ENCODE data around the gene CYB561D1.
"Not testable (repeated sequence)": the region's sequence is repeated elsewhere in the genome, so short reads cannot be mapped to it uniquely, and the experiment has no call there.

DNA sequence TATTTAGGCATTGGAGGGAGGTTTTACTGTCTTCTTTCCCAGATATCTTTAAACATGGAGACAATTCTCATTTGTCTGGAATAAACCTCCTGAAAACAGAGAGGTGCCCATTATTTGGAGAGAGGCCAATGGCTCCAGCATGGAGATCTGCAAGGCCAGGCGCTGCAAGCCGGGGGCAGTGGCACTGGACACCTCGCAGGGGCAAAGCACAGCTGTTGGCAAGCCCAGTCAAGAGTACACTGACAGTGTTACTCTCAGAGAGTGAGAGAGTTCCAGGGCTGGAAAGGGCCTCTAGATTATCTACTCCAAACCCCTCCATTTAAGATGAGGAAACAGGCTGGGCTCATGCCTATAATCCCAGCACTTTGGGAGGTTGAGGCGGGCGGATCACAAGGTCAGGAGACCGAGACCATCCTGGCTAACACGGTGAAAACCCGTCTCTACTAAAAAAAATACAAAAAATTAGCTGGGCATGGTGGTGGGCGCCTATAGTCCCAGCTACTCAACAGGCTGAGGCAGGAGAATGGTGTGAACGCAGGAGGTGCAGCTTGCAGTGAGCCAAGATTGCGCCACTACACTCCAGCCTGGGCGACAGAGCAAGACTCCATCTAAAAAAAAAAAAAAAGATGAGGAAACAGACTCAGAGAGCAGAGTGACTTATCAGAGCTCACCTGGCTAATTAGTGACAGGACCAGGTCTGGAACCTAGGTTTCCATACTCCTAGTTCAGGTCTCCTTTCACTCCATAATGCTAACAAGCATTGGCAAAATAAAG is 20.4 kb upstream of the CYB561D1 start:
- TF ChIP-seq POLR2AphosphoS5 (IDR thresholded peaks at IDR 0.05; ENCODE audit: low read depth, low read length); CHD1 (IDR thresholded peaks at IDR 0.05; ENCODE audit: low read depth, low read length); SRF (IDR thresholded peaks at IDR 0.05; ENCODE audit: low read depth, low read length); JUND (IDR thresholded peaks at IDR 0.05; ENCODE audit: low read length); SIN3A (conservative IDR thresholded peaks at IDR 0.05 in 1 of 2, IDR thresholded peaks at IDR 0.05 in 1 of 2; ENCODE audit: low read depth in 1 of 2, low read length in 2 of 2); RFX5 (IDR thresholded peaks at IDR 0.05; ENCODE audit: borderline replicate concordance, low read depth, low read length); EP300 (IDR thresholded peaks at IDR 0.05; ENCODE audit: borderline replicate concordance in 1 of 2, low read depth in 2 of 2, low read length in 2 of 2): not testable (repeated sequence)
- TF ChIP-seq, protein P1, sequence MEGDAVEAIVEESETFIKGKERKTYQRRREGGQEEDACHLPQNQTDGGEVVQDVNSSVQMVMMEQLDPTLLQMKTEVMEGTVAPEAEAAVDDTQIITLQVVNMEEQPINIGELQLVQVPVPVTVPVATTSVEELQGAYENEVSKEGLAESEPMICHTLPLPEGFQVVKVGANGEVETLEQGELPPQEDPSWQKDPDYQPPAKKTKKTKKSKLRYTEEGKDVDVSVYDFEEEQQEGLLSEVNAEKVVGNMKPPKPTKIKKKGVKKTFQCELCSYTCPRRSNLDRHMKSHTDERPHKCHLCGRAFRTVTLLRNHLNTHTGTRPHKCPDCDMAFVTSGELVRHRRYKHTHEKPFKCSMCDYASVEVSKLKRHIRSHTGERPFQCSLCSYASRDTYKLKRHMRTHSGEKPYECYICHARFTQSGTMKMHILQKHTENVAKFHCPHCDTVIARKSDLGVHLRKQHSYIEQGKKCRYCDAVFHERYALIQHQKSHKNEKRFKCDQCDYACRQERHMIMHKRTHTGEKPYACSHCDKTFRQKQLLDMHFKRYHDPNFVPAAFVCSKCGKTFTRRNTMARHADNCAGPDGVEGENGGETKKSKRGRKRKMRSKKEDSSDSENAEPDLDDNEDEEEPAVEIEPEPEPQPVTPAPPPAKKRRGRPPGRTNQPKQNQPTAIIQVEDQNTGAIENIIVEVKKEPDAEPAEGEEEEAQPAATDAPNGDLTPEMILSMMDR (IDR thresholded peaks at IDR 0.05; ENCODE audit: control extremely low read depth in 1 of 3, insufficient read depth in 1 of 3, low read depth in 1 of 3, low read length in 3 of 3): not testable (repeated sequence)

Measured in H1 (cell line).